LNCAP (cell line): ENCODE results near the gene DNAI2.

Source experiments
- TF ChIP-seq, protein P1 (sequence below): fragments of 450-650 bp; IDR thresholded peaks from 2 replicates; pipeline ENCODE4 v1.5.1; 2017; ENCODE audit warnings: mild to moderate bottlenecking

Gene DNAI2

DNA sequence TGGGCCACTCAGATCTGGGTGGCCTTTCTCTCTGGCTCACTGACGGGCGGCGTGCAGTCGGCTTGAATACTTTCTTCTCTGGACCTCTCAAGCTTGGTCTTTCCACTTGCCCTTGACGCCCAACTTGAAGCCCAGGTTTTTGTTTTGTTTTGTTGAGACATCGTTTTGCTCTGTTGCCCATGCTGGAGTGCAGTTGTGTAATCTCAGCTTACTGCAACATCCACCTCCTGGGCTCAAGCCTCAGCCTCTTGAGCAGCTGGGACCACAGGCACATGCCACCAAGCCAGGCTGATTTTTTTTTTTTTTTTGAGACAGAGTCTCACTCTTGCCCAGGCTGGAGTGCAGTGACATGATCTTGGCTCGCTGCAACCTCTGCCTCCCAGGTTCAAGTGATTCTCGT is 29.3 kb downstream of the DNAI2 start:
- TF ChIP-seq, protein P1, sequence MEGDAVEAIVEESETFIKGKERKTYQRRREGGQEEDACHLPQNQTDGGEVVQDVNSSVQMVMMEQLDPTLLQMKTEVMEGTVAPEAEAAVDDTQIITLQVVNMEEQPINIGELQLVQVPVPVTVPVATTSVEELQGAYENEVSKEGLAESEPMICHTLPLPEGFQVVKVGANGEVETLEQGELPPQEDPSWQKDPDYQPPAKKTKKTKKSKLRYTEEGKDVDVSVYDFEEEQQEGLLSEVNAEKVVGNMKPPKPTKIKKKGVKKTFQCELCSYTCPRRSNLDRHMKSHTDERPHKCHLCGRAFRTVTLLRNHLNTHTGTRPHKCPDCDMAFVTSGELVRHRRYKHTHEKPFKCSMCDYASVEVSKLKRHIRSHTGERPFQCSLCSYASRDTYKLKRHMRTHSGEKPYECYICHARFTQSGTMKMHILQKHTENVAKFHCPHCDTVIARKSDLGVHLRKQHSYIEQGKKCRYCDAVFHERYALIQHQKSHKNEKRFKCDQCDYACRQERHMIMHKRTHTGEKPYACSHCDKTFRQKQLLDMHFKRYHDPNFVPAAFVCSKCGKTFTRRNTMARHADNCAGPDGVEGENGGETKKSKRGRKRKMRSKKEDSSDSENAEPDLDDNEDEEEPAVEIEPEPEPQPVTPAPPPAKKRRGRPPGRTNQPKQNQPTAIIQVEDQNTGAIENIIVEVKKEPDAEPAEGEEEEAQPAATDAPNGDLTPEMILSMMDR: no peak

DNA sequence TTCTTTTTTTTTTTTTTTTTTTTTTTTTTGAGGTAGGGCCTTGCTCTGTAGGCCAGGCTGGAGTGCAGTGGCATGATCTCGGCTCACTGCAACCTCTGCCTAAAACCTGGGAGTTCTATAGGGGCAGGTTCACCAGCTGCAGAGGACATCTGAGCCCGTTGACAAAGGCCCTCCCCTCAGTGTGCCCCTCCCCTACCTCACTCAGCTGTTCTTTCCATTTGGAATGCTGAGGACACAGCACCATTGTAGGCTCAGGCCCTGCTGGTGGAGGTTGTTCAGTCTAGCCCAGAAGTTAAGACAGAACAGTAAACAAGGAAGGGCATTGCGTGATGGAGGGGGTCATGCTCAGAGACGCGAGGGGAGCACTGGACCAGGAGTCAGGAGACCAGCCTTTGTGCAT is 30.1 kb downstream of the DNAI2 start:
- TF ChIP-seq, protein P1: no peak

DNA sequence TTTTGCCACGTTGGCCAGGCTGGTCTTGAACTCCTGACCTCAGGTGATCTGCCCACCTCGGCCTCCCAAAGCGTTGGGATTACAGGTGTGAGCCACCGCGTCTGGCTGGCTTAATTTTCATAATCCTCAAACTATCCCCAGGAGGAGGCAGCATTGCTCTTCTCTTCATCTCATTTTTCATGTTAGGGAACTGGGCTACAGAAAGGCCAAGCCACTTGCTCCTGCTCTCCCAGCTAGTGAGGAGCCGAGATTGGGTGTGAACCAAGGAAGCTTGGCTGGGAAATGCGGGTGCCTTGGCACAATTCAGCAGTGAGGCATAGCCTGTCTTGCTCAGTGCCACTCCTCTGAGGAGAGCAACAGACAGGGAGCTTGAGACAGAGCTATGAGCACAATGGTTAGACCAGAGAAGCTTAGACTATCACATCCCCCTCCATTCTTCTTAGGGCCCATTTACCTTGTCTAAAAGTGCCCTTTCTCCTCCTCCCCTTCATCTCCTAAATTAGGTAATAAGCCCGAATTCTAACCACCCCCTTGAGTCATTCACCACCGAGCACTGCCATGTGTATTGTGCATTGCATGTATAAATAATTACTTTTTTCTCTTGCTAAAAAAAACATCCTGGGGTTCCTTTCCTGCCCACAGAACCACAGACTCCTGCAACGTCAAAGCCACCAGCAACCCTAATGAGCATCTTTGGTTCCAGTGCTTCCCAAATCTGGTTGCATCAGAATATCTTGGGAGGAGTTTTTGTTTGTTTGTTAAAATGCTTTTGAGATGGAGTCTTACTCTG is 32.0 kb downstream of the DNAI2 start:
- TF ChIP-seq, protein P1: no peak

DNA sequence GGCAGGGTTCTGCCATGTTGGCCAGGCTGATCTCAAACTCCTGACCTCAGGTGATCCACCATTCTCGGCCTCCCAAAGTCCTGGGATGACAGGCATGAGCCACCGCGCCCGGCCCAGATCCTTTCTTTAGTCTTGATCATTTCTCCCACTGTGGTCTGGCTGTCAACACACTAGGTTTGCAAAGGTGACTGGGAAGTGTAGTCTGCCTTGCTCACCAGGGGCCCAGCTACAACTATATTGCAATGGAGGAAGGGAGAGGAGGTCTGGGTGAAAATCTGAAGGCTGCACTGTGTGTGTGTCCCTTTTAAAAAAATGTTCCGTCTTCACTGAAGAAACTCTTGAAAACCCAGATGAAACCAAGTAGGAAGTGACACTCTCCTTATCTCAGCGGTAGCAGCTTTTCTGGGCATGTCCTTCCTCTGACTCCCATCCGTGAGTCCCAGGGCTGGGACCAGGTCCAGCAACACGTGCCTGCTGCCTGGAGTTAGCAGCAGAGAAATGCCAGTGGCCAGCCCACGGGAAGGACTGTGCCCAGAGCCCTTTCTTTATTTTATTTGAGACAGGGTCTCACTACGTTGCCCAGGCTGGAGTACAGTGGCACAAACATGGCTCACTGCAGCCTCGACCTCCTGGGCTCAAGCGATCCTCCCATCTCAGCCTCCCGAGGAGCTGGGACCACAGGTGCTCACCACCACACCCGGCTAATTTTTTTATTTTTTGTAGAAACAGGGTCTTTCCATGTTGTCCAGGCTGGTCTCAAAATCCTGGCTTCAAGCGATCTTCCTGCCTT is 34.1 kb downstream of the DNAI2 start:
- TF ChIP-seq, protein P1: no peak

DNA sequence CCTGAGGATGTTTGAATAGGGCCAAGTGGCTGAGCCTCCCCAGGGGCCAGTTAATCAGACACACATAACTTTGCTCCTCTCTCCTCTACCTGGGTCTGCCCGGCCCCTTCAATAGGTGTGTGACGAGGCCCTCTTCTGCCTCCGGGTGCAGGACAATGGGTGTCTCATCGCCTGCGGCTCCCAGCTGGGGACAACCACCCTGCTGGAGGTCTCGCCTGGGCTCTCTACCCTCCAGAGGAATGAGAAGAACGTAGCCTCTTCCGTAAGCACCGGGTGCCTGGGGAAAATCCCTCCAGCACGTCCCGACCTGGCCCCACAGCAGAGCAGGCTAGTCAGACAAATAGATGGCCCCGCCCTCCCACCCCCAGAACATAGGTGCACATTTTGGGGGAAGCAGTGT is 35.9 kb downstream of the DNAI2 start:
- TF ChIP-seq, protein P1: no peak

DNA sequence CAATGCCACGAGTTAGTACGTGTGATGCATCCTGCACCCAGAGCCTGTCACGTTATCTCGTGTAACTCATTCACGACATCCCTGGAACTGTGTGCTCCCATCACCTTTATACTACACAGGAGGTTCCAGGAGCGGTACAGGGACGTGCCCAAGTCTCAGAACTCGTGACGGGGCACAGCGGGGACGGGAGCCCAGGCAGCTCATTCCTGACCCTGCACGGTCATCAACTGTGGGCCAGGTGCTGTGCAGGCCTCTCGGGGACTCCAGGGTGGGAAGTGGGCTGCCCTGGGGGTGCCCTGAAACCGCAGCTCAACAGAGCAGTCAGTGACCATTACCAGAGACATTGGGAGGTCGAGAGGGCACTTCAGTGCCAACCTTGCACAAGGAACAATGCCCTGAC is 40.8 kb downstream of the DNAI2 start:
- TF ChIP-seq, protein P1: no peak

DNA sequence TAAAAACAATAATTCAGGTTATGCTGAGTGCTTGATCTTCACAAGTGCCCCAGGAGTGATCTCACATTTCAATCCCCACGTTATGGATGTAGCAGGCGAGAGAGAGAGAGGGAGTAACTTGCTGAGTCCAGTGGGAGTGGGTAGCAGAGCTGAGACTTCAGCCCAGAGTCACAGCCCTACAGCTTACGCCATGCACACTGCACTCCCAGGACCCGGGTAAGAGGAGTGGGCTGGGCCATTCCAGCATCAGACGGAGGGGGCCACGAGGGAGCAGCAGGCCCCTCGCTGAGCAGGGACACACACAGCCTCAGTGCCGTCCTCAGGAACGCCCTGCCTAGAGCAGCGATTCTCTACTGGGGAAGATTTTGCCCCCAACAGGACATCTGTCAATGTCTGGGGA is 42.2 kb downstream of the DNAI2 start:
- TF ChIP-seq, protein P1: no peak
